ENCODE measurements around the gene SLC29A4.

DNA sequence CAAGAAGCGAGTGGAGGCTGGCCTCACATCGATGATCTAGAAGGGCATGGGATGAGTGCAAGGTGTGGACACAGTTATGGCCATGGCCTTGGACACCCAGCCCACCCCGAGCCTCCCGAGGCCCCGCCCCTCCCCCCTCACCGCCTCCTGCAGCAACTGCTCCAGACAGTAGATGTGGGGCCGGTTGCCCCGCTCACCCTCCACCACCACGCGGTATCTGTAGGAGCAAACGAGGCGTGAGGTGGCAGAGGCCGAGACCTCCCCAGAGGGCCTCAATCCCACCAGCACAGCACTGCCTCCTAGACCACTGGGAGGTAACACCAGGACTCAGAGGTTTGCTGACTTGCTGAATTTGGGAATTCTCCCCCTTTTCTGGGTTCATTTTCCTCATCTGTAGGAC is 37.6 kb downstream of the SLC29A4 start:
- TF ChIP-seq POLR2A (IDR thresholded peaks at IDR 0.05; ENCODE audit: control extremely low read depth in 1 of 2, low read depth in 2 of 2, low read length in 2 of 2) (no peak), SIX5 (IDR thresholded peaks at IDR 0.05; ENCODE audit: low read depth, low read length) (no peak), EP300 (IDR thresholded peaks at IDR 0.05; ENCODE audit: borderline replicate concordance in 1 of 2, low read depth in 2 of 2, low read length in 2 of 2) (no peak), RNF2 (IDR thresholded peaks at IDR 0.05; ENCODE audit: borderline replicate concordance, low read depth, low read length, missing control alignments, poor library complexity, severe bottlenecking) (no peak), POLR2AphosphoS5 (IDR thresholded peaks at IDR 0.05; ENCODE audit: low read depth, low read length) (no peak), CHD2 (IDR thresholded peaks at IDR 0.05; ENCODE audit: low read length) (no peak), PHF8 (conservative IDR thresholded peaks at IDR 0.05; ENCODE audit: low read depth, low read length) (no peak), HDAC2 (IDR thresholded peaks at IDR 0.05; ENCODE audit: borderline replicate concordance in 1 of 2, low read depth in 2 of 2, low read length in 2 of 2) (no peak)
- TF ChIP-seq, protein P1, sequence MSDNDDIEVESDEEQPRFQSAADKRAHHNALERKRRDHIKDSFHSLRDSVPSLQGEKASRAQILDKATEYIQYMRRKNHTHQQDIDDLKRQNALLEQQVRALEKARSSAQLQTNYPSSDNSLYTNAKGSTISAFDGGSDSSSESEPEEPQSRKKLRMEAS (IDR thresholded peaks at IDR 0.05) = no peak
- TF ChIP-seq, protein P2, sequence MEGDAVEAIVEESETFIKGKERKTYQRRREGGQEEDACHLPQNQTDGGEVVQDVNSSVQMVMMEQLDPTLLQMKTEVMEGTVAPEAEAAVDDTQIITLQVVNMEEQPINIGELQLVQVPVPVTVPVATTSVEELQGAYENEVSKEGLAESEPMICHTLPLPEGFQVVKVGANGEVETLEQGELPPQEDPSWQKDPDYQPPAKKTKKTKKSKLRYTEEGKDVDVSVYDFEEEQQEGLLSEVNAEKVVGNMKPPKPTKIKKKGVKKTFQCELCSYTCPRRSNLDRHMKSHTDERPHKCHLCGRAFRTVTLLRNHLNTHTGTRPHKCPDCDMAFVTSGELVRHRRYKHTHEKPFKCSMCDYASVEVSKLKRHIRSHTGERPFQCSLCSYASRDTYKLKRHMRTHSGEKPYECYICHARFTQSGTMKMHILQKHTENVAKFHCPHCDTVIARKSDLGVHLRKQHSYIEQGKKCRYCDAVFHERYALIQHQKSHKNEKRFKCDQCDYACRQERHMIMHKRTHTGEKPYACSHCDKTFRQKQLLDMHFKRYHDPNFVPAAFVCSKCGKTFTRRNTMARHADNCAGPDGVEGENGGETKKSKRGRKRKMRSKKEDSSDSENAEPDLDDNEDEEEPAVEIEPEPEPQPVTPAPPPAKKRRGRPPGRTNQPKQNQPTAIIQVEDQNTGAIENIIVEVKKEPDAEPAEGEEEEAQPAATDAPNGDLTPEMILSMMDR (IDR thresholded peaks at IDR 0.05; ENCODE audit: control extremely low read depth in 1 of 3, insufficient read depth in 1 of 3, low read depth in 1 of 3, low read length in 3 of 3) = no peak
